ENCODE results near the gene SCAF1.

The SCAF1 gene

GRCh38 chr19:49688531-49689132 lies 46.6 kb downstream of the SCAF1 start:
- no peak for DNase-seq

- DNase-seq, result no peak
Observed at GRCh38 chr19:49689133-49690078, 47.4 kb downstream of the SCAF1 start, which contains the start of gene ADM5. TSS of gene ADM5 (plus strand) at chr19:49689594. CDS start at chr19:49689838, 244 bp downstream.

- no peak for DNase-seq
Observed at GRCh38 chr19:49690079-49690655, 48.2 kb downstream of the SCAF1 start.

GRCh38 chr19:49690656-49691242 lies 48.7 kb downstream of the SCAF1 start, which contains the start of gene CPT1C:
TSS of gene CPT1C (plus strand) at chr19:49691116. CDS start at chr19:49692253, 1,137 bp downstream.
- DNase-seq, result peak; percentile 56

- peak; percentile 27 for DNase-seq
Observed at GRCh38 chr19:49691243-49692146, 49.5 kb downstream of the SCAF1 start.

GRCh38 chr19:49692147-49692506 lies 50.1 kb downstream of the SCAF1 start:
- no peak for DNase-seq

GRCh38 chr19:49696115-49696514 lies 54.1 kb downstream of the SCAF1 start:
- no peak for DNase-seq

GRCh38 chr19:49696865-49697264 lies 54.9 kb downstream of the SCAF1 start:
- DNase-seq, result no peak

GRCh38 chr19:49699364-49699763 lies 57.4 kb downstream of the SCAF1 start:
- no peak for DNase-seq

GRCh38 chr19:49700563-49700962 lies 58.6 kb downstream of the SCAF1 start:
- DNase-seq, result no peak

GRCh38 chr19:49701271-49701786 lies 59.3 kb downstream of the SCAF1 start:
- no peak for DNase-seq

- no peak for DNase-seq
Observed at GRCh38 chr19:49704888-49705642, 63.1 kb downstream of the SCAF1 start.

GRCh38 chr19:49705919-49706318 lies 63.9 kb downstream of the SCAF1 start:
- DNase-seq, result no peak
